HCT116 (cell line): ENCODE data around the gene LEKR1.

Source experiments
- CTCF ChIP-seq, 3 experiments: fragments of 200-600 bp in 1 of 3; sonication (generic) in 1 of 3; IDR thresholded peaks in 2 of 3; conservative IDR thresholded peaks in 1 of 3; 2 replicates each; pipeline ENCODE4 v1.5.1; 2012 to 2017; ENCODE audit warnings: low read depth in 2 of 3, low read length in 2 of 3, antibody characterized with exemption in 1 of 3, borderline replicate concordance in 1 of 3, control low read depth in 1 of 3, mild to moderate bottlenecking in 1 of 3, mixed read lengths in 1 of 3, mixed run types in 1 of 3, moderate library complexity in 1 of 3; ENCODE audit not compliant: insufficient read depth in 1 of 3
- POLR2AphosphoS5 ChIP-seq: IDR thresholded peaks from 2 replicates; pipeline ENCODE4 v1.6.1; 2011; ENCODE audit warnings: mild to moderate bottlenecking, low read depth, low read length, moderate library complexity
- SP1 ChIP-seq: IDR thresholded peaks from 2 replicates; pipeline ENCODE4 v1.6.1; 2012; ENCODE audit warnings: low read depth
- SRF ChIP-seq: IDR thresholded peaks from 2 replicates; pipeline ENCODE4 v1.6.1; 2012; ENCODE audit warnings: low read depth
- TCF7L2 ChIP-seq: IDR thresholded peaks from 2 replicates; pipeline ENCODE4 v1.7.0; 2011; ENCODE audit warnings: borderline replicate concordance, inconsistent platforms; ENCODE audit not compliant: insufficient read depth, insufficient read length; ENCODE audit errors: extremely low read depth

DNA sequence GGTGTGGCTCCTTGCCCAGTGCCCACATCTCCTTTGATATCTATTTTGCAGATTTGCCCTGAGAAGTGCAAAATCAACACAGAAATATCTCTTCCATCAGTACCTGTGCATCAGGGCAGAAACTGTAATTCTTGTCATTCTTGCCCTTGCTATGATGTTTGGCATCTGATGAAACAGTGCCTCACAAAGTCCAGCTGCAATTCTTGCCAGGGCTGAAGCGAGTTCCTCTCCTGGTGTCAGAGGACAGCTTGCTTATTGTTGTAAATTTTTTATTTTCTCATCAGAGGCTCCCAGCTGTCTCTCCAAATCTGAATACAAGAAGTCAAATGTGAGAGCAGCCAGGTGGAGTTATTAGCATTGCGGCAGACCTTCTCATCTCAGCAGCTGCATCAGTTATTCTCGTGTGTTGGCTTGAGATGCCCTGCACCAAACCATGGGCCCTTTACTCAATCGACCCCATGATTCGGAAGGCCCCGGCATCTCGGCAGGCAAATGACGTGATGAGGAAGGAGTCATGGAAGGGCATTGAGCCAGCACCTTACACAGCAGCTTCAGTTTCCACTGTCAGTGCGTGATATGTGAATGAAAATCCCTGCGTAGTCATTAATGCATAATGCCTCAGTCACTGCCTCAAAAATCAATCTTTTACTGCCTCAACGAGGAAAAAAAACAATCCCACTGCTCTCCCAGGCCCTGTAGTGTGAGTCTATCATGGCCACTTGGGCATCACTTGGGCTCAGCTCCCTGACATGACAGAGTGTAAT lies 240.4 kb downstream of the LEKR1 start:
- TF ChIP-seq SP1 = no peak
- TF ChIP-seq POLR2AphosphoS5 = no peak
- no peak for TF ChIP-seq CTCF (IDR thresholded peaks at IDR 0.05 in 2 of 3, conservative IDR thresholded peaks at IDR 0.05 in 1 of 3; ENCODE audit: borderline replicate concordance in 1 of 3, insufficient read depth in 1 of 3, low read depth in 2 of 3, low read length in 2 of 3)
- TF ChIP-seq TCF7L2 = no peak
- no peak for TF ChIP-seq SRF
